Activated effector memory CD4-positive, alpha-beta T cell treated with Interleukin-2 at 50 U/mL for 16 hours (primary cell): Measurements from ENCODE around the gene ALK.

Experiments used
- DNase-seq: peaks from one replicate; pipeline ENCODE4 v3.0.0-alpha.2; 2020

Gene ALK

GRCh38 chr2:29238497-29238896, 682.9 kb downstream of the ALK start:
- no peak for DNase-seq

- DNase-seq, result no peak
Measured at GRCh38 chr2:29236074-29236473, 685.3 kb downstream of the ALK start.

- DNase-seq, result no peak
Measured at GRCh38 chr2:29235411-29235810, 686.0 kb downstream of the ALK start.

- DNase-seq, result no peak
Measured at GRCh38 chr2:29233428-29233827, 688.0 kb downstream of the ALK start.

- DNase-seq, result no peak
Measured at GRCh38 chr2:29232041-29232440, 689.3 kb downstream of the ALK start.

- DNase-seq, result no peak
Measured at GRCh38 chr2:29229640-29230039, 691.7 kb downstream of the ALK start.

GRCh38 chr2:29228947-29229346, 692.4 kb downstream of the ALK start:
- DNase-seq, result no peak

GRCh38 chr2:29227935-29228675, 693.3 kb downstream of the ALK start:
- no peak for DNase-seq

GRCh38 chr2:29226808-29227207, 694.6 kb downstream of the ALK start:
- DNase-seq, result no peak

- no peak for DNase-seq
Measured at GRCh38 chr2:29226375-29226774, 695.0 kb downstream of the ALK start.

- no peak for DNase-seq
Measured at GRCh38 chr2:29225814-29226213, 695.6 kb downstream of the ALK start.

GRCh38 chr2:29224693-29225551, 696.5 kb downstream of the ALK start:
- DNase-seq, result no peak

GRCh38 chr2:29223851-29224692, 697.3 kb downstream of the ALK start:
- DNase-seq, result no peak

GRCh38 chr2:29223257-29223656, 698.1 kb downstream of the ALK start:
- DNase-seq, result no peak

- DNase-seq, result no peak
Measured at GRCh38 chr2:29222381-29223179, 698.8 kb downstream of the ALK start.

GRCh38 chr2:29220506-29221270, 700.7 kb downstream of the ALK start:
- no peak for DNase-seq

GRCh38 chr2:29219374-29219773, 702.0 kb downstream of the ALK start:
- no peak for DNase-seq

GRCh38 chr2:29218550-29219125, 702.7 kb downstream of the ALK start:
- DNase-seq, result no peak

GRCh38 chr2:29218071-29218470, 703.3 kb downstream of the ALK start:
- DNase-seq, result no peak

GRCh38 chr2:29216609-29216909, 704.8 kb downstream of the ALK start:
- DNase-seq, result no peak
